Measurements from ENCODE around the gene CXCL13. TPM values are rescaled to one million over a fixed set of nuclear protein-coding genes. Genes with fewer than 3 reads are reported as not detected.
"Not testable (repeated sequence)": the region's sequence is repeated elsewhere in the genome, so short reads cannot be mapped to it uniquely, and the experiment has no call there.

Gene CXCL13
- polyA plus RNA-seq (ENCODE audit: insufficient read length) = 0.62 TPM
- long read RNA-seq, donor 1 = 0 reads
- long read RNA-seq, donor 2 = 0 reads
- long read RNA-seq, donor 3 = 0 reads
- long read RNA-seq, donor 4 = 0 reads
- long read RNA-seq, donor 5 = 0 reads
- long read RNA-seq, donor 6 = 0 reads
- long read RNA-seq, donor 7 = 0 reads
- long read RNA-seq, donor 8 = 0 reads

- no peak for DNase-seq
Measured at GRCh38 chr4:77605210-77605902, at the start of gene CXCL13. TSS of gene CXCL13 (plus strand) at chr4:77605820. CDS start at chr4:77605866, 46 bp downstream.

GRCh38 chr4:77560170-77560569 lies 45.5 kb upstream of the CXCL13 start:
- DNase-seq = no peak

GRCh38 chr4:77561720-77562119 lies 43.9 kb upstream of the CXCL13 start:
- DNase-seq = not testable (repeated sequence)

GRCh38 chr4:77564231-77564630 lies 41.4 kb upstream of the CXCL13 start:
- DNase-seq = no peak

- DNase-seq = no peak
Measured at GRCh38 chr4:77566148-77566547, 39.5 kb upstream of the CXCL13 start.

GRCh38 chr4:77567549-77567948 lies 38.1 kb upstream of the CXCL13 start:
- no peak for DNase-seq

GRCh38 chr4:77570508-77571214 lies 35.0 kb upstream of the CXCL13 start:
- not testable (repeated sequence) for DNase-seq

- DNase-seq = no peak
Measured at GRCh38 chr4:77576351-77576750, 29.3 kb upstream of the CXCL13 start.

GRCh38 chr4:77578145-77578544 lies 27.5 kb upstream of the CXCL13 start:
- no peak for DNase-seq

- DNase-seq = no peak
Measured at GRCh38 chr4:77579406-77580076, 26.1 kb upstream of the CXCL13 start.

- DNase-seq = no peak
Measured at GRCh38 chr4:77581724-77582123, 23.9 kb upstream of the CXCL13 start.

GRCh38 chr4:77582156-77582555 lies 23.5 kb upstream of the CXCL13 start:
- no peak for DNase-seq

GRCh38 chr4:77582711-77583110 lies 22.9 kb upstream of the CXCL13 start:
- no peak for DNase-seq

GRCh38 chr4:77586951-77587383 lies 18.7 kb upstream of the CXCL13 start:
- DNase-seq = no peak

- DNase-seq = no peak
Measured at GRCh38 chr4:77590482-77590881, 15.1 kb upstream of the CXCL13 start.

- no peak for DNase-seq
Measured at GRCh38 chr4:77591532-77591931, 14.1 kb upstream of the CXCL13 start.

GRCh38 chr4:77593101-77593500 lies 12.5 kb upstream of the CXCL13 start:
- DNase-seq = no peak

- no peak for DNase-seq
Measured at GRCh38 chr4:77593993-77594392, 11.6 kb upstream of the CXCL13 start.

- no peak for DNase-seq
Measured at GRCh38 chr4:77595364-77595973, 10.2 kb upstream of the CXCL13 start.

- DNase-seq = no peak
Measured at GRCh38 chr4:77599378-77599777, 6.2 kb upstream of the CXCL13 start.

GRCh38 chr4:77600521-77601451 lies 4.8 kb upstream of the CXCL13 start:
- DNase-seq = peak; percentile 26
